ENCODE measurements around the gene ADAM10. TPM values are rescaled to one million over a fixed set of nuclear protein-coding genes. Genes with fewer than 3 reads are reported as not detected.

Gene ADAM10
- total RNA-seq, 1 donor from 2014 or later, result 44.6 TPM

- no peak overlapping the region for H3K27ac ChIP-seq
- TF ChIP-seq, protein P1, sequence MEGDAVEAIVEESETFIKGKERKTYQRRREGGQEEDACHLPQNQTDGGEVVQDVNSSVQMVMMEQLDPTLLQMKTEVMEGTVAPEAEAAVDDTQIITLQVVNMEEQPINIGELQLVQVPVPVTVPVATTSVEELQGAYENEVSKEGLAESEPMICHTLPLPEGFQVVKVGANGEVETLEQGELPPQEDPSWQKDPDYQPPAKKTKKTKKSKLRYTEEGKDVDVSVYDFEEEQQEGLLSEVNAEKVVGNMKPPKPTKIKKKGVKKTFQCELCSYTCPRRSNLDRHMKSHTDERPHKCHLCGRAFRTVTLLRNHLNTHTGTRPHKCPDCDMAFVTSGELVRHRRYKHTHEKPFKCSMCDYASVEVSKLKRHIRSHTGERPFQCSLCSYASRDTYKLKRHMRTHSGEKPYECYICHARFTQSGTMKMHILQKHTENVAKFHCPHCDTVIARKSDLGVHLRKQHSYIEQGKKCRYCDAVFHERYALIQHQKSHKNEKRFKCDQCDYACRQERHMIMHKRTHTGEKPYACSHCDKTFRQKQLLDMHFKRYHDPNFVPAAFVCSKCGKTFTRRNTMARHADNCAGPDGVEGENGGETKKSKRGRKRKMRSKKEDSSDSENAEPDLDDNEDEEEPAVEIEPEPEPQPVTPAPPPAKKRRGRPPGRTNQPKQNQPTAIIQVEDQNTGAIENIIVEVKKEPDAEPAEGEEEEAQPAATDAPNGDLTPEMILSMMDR (IDR thresholded peaks at IDR 0.05), result no peak
- DNase-seq (ENCODE audit: low spot score in 2 of 2), result no peak
- peaks cover 0 to 18% of the 10 kb centered on the region in 2 donors for H3K9me3 ChIP-seq
- intact Hi-C loops (cut with DNase I), result no loop called here
- H3K4me1 ChIP-seq, result peaks cover 0 to 4% of the 10 kb centered on the region in 2 donors
- H3K4me3 ChIP-seq, result no peak overlapping the region
- no peaks in the 10 kb centered on the region for H3K27me3 ChIP-seq
- H3K36me3 ChIP-seq, result no peaks in the 10 kb centered on the region
Observed at GRCh38 chr15:58696738-58697137, 52.8 kb downstream of the ADAM10 start.

DNA sequence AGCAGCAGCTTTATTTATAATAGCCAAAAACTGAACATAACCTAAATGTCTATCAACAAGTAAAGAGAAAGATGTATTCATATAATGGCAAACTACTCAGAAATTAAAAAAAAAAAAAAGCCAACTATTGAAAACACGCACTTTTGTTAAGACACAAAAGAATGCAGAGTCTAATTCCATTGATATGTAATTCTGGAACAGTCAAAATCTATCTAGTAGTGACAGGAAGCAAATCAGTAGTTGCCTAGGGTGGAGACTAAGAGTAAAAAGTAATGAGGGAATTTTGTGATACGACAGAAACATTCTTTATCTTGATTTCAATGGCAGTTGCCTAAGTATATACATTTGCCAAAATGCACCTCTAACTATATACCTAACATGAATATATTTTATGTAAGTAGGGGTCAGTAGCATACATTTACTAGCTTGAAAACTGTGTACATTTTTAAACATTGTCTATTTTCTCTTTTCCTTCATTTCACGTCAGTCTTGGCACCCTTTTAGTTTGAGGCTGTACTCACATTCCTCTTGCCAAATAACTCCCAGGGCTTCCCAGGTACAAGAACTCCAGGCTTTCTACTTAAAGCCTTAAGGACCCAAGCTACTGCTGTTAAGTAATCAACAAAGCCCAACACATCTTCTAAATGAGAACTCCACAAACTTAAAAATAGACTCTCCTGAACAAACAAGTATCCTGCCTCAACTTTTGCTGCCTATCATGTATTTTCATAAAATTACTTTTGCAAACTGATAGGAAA is 54.7 kb downstream of the ADAM10 start:
- Histone ChIP-seq H3K4me3 (no peak overlapping the region), H3K27ac (no peak overlapping the region), H3K4me1 (peaks cover 0 to 4% of the 10 kb centered on the region in 2 donors), H3K27me3 (no peaks in the 10 kb centered on the region), H3K9me3 (peaks cover 0 to 16% of the 10 kb centered on the region in 2 donors), H3K36me3 (no peaks in the 10 kb centered on the region)
- TF ChIP-seq, protein P1 (IDR thresholded peaks at IDR 0.05), result no peak
- intact Hi-C loops (cut with DNase I), result no loop called here
- DNase-seq (ENCODE audit: low spot score in 2 of 2), result no peak

DNA sequence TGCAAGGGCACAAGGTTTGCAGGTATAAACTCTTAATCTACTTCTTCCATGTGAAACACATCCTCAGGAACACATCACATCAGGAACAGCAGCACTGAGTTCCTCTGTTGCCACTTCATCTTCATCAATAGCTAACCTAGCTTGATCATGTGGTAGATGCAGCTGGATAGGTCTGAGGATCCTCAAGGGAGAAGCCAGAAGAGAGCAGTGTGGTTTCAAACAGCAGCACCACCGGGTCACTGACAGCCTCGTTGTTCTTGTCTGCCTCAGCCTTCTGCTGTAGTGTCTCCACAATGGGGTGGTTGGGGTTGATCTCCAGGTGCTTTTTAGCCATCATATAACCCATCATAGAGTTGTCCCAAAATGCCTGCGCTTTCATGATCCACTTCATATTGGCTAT is 58.8 kb downstream of the ADAM10 start:
- no peaks in the 10 kb centered on the region for H3K27me3 ChIP-seq
- DNase-seq (ENCODE audit: low spot score in 2 of 2), result no peak
- TF ChIP-seq, protein P1 (IDR thresholded peaks at IDR 0.05), result no peak
- no peak overlapping the region for H3K27ac ChIP-seq
- intact Hi-C loops (cut with DNase I), result no loop called here
- H3K4me1 ChIP-seq, result peaks cover 0 to 4% of the 10 kb centered on the region in 2 donors
- no peaks in the 10 kb centered on the region for H3K36me3 ChIP-seq
- no peaks in the 10 kb centered on the region for H3K9me3 ChIP-seq
- H3K4me3 ChIP-seq, result no peak overlapping the region

- Histone ChIP-seq H3K9me3 (no peaks in the 10 kb centered on the region), H3K36me3 (no peaks in the 10 kb centered on the region), H3K27me3 (no peaks in the 10 kb centered on the region), H3K4me1 (no peaks in the 10 kb centered on the region), H3K4me3 (no peak overlapping the region), H3K27ac (no peak overlapping the region)
- intact Hi-C loops (cut with DNase I), result no loop called here
- TF ChIP-seq, protein P1 (IDR thresholded peaks at IDR 0.05), result no peak
- DNase-seq (ENCODE audit: low spot score in 2 of 2), result no peak
Observed at GRCh38 chr15:58689646-58690045, 59.9 kb downstream of the ADAM10 start.

DNA sequence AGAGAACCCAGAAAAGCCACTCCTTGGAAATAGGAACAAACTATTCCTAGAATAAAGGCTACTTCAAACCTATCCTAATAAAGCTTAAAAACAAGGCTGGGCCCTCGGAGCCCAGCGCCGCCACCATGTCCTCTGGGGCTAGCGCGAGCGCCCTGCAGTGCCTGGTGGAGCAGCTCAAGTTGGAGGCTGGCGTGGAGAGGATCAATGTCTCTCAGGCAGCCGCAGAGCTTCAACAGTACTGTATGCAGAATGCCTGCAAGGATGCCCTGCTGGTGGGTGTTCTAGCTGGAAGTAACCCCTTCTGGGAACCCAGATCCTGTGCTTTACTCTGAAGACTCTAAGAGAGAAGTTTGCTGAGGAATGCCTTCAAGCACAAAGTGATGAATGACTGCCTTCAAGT is 63.2 kb downstream of the ADAM10 start:
- no peak overlapping the region for H3K27ac ChIP-seq
- no peaks in the 10 kb centered on the region for H3K9me3 ChIP-seq
- TF ChIP-seq, protein P1 (IDR thresholded peaks at IDR 0.05), result no peak
- H3K36me3 ChIP-seq, result no peaks in the 10 kb centered on the region
- DNase-seq (ENCODE audit: low spot score in 2 of 2), result no peak
- no peaks in the 10 kb centered on the region for H3K4me1 ChIP-seq
- intact Hi-C loops (cut with DNase I), result no loop called here
- H3K27me3 ChIP-seq, result no peaks in the 10 kb centered on the region
- H3K4me3 ChIP-seq, result no peak overlapping the region
